K562 (cell line): Measurements from ENCODE around the gene EXOC3. TPM values are rescaled to one million over a fixed set of nuclear protein-coding genes. Genes with fewer than 3 reads are reported as not detected.

Experiments used
- ARNT ChIP-seq, 2 experiments: fragments of 450-650 bp; IDR thresholded peaks; 2 replicates each; pipeline ENCODE4 v1.6.1; 2016; ENCODE audit warnings: mild to moderate bottlenecking in 1 of 2
- EP300 ChIP-seq: IDR thresholded peaks from 2 replicates; pipeline ENCODE4 v1.6.1; 2012; ENCODE audit warnings: low read length, improper control_type of control experiment
- EP400 ChIP-seq: fragments of 450-650 bp; IDR thresholded peaks from 2 replicates; pipeline ENCODE4 v1.6.1; 2017; ENCODE audit warnings: antibody characterized with exemption, mild to moderate bottlenecking, moderate library complexity
- GABPB2 ChIP-seq: fragments of 250-450 bp; sonication (Bioruptor Pico); conservative IDR thresholded peaks from 2 replicates; pipeline ENCODE4 v1.5.1; 2021; ENCODE audit warnings: mild to moderate bottlenecking
- HDAC8 ChIP-seq: fragments of 450-650 bp; IDR thresholded peaks from 2 replicates; pipeline ENCODE4 v1.6.1; 2016; ENCODE audit warnings: mild to moderate bottlenecking, missing genetic modification characterization, moderate library complexity, missing compliant biosample characterization
- HNRNPK ChIP-seq: fragments of 200-400 bp; formaldehyde crosslinking; IDR thresholded peaks from one replicate; pipeline ENCODE4 v1.6.1; 2018; ENCODE audit warnings: mild to moderate bottlenecking, low read depth, low read length; ENCODE audit not compliant: poor library complexity, severe bottlenecking
- MTF1 ChIP-seq: fragments of 250-450 bp; sonication (Bioruptor Pico); IDR thresholded peaks from 2 replicates; pipeline ENCODE4 v1.9.0; 2021; ENCODE audit warnings: moderate library complexity, mild to moderate bottlenecking, inconsistent platforms, borderline replicate concordance
- NR4A1 ChIP-seq, 2 experiments: fragments of 250-450 bp in 1 of 2; fragments of 450-650 bp in 1 of 2; sonication (Bioruptor Pico) in 1 of 2; IDR thresholded peaks; 2 replicates each; pipeline versions ENCODE4 v1.4.0 to v1.6.1; 2016 to 2020; ENCODE audit warnings: mild to moderate bottlenecking in 2 of 2, missing compliant biosample characterization in 1 of 2, missing genetic modification characterization in 1 of 2, moderate library complexity in 1 of 2
- POLR2G ChIP-seq: fragments of 200-400 bp; formaldehyde crosslinking; IDR thresholded peaks from 2 replicates; pipeline ENCODE4 v1.6.1; 2017; ENCODE audit warnings: low read depth, mild to moderate bottlenecking, antibody characterized with exemption, low read length, moderate library complexity
- RAD51 ChIP-seq: fragments of 450-650 bp; IDR thresholded peaks from 2 replicates; pipeline ENCODE4 v1.7.1; 2016; ENCODE audit warnings: low read depth, mild to moderate bottlenecking, borderline replicate concordance
- RBM22 ChIP-seq: fragments of 200-400 bp; formaldehyde crosslinking; IDR thresholded peaks from 2 replicates; pipeline ENCODE4 v1.6.1; 2018; ENCODE audit warnings: low read length, low read depth; ENCODE audit not compliant: poor library complexity, severe bottlenecking
- RHOXF2B ChIP-seq: fragments of 250-450 bp; sonication (Bioruptor Pico); conservative IDR thresholded peaks from 2 replicates; pipeline ENCODE4 v1.5.1; 2021
- RNF2 ChIP-seq: sonication (generic); IDR thresholded peaks from 2 replicates; pipeline ENCODE4 v1.6.1; 2016
- SMAD2 ChIP-seq: fragments of 150-350 bp; IDR thresholded peaks from 2 replicates; pipeline ENCODE4 v1.6.1; 2014; ENCODE audit warnings: low read depth, mild to moderate bottlenecking, low read length
- TCF7 ChIP-seq: sonication (generic); IDR thresholded peaks from 2 replicates; pipeline ENCODE4 v1.6.1; 2016; ENCODE audit warnings: antibody characterized with exemption, borderline replicate concordance
- ZBTB1 ChIP-seq: sonication (generic); formaldehyde crosslinking; IDR thresholded peaks from 2 replicates; pipeline ENCODE4 v1.8.1; 2023; ENCODE audit warnings: missing genetic modification reagents, low read depth, mild to moderate bottlenecking, borderline replicate concordance
- ZNF41 ChIP-seq: fragments of 250-450 bp; sonication (Bioruptor Pico); conservative IDR thresholded peaks from 2 replicates; pipeline ENCODE4 v1.4.0; 2020; ENCODE audit warnings: mild to moderate bottlenecking
- polyA plus RNA-seq, 8 experiments: library from polyadenylated mRNA; depleted of rRNA in 4 of 8; stranded (reverse) in 5 of 8; unstranded in 3 of 8; fragments of >200 nt; fragmentation: Nextera tagmentation in 2 of 8; fragmentation: Illumina TruSeq in 1 of 8; extraction: Ambion mirVana in 2 of 8; extraction: Trizol in 1 of 8; gene quantifications; 2 replicates each; pipeline versions ENCODE4 v1.2.1 to v1.2.3, GENCODE V29; 2011 to 2014; ENCODE audit warnings: inconsistent platforms in 1 of 8, missing spikeins in 1 of 8
- total RNA-seq, 7 experiments: library from RNA; depleted of rRNA in 6 of 7; stranded (reverse); fragments of >200 nt in 6 of 7; fragmentation: Illumina TruSeq in 2 of 7; extraction: Trizol in 2 of 7; gene quantifications; 2 replicates each; pipeline versions ENCODE4 v1.2.1 to v1.2.3, GENCODE V29; 2011 to 2021; ENCODE audit warnings: low replicate concordance in 1 of 7
- TF ChIP-seq, protein P1 (sequence below): fragments of 250-450 bp; sonication (Bioruptor Pico); IDR thresholded peaks from 2 replicates; pipeline ENCODE4 v1.8.0; 2021; ENCODE audit warnings: mild to moderate bottlenecking, moderate library complexity
- TF ChIP-seq, protein P2 (sequence below): fragments of 250-450 bp; sonication (Bioruptor Pico); IDR thresholded peaks from 2 replicates; pipeline ENCODE4 v1.8.0; 2021; ENCODE audit warnings: moderate library complexity, mild to moderate bottlenecking, inconsistent platforms
- TF ChIP-seq, protein P3 (sequence below): sonication (generic); formaldehyde crosslinking; IDR thresholded peaks from 2 replicates; pipeline ENCODE4 v1.8.1; 2023; ENCODE audit warnings: mild to moderate bottlenecking, missing genetic modification reagents, moderate library complexity
- TF ChIP-seq, protein P4 (sequence below): fragments of 200-800 bp; sonication (Bioruptor generic); IDR thresholded peaks from 2 replicates; pipeline ENCODE4 v1.6.1; 2017; ENCODE audit warnings: missing genetic modification characterization, missing compliant biosample characterization

The EXOC3 gene
- total and polyA plus RNA-seq, 9 of the 15 experiments (the other 6 are each of a cell fraction or from before 2014, with no cell fraction given), result 1.4 to 41.9 (median 22.4) TPM

DNA sequence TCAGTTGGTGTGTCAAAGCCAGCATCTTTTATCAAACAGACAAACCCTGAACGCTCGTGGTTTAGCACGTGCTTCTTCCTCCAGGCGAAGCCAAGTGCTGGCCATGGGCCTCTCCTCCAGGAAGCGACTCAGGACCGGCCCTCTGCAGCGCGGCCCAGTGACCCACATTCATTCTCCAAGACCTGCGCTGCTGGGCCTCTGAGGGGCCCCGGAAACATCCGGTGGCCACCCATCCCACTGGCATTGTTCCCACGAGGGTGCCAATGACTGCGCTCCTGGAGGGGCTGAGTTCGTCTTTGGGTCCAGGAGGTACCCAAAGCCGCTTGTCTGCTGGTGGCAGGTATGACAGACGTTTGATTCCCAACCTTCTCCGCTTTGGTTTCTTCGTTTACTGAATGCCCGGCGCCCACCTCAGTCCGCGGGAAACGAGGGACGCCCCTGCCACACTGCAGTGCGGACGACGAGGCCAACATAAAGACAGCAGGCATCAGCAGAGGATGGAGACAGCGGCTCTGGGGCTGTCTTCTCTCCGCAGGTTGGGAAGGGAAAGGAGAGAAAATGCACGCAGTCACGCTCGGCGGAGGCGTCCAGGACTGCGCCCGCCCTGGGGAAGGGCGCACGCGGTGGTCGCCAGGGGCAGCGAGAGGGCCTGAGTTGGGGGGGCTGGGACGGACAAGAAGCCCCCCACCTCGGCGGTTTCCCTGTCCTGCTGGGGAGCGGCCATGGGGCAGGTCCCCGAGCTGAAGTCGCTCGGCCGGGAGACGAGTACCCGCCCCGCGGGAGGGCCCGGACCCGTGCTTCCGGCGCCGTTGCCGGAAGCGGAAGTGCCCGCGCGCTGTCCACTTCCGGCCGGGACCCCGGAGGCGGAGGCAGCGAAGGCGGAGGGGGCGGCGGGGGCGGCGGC is at the start of gene EXOC3 (continued):
- TF ChIP-seq, protein P1, sequence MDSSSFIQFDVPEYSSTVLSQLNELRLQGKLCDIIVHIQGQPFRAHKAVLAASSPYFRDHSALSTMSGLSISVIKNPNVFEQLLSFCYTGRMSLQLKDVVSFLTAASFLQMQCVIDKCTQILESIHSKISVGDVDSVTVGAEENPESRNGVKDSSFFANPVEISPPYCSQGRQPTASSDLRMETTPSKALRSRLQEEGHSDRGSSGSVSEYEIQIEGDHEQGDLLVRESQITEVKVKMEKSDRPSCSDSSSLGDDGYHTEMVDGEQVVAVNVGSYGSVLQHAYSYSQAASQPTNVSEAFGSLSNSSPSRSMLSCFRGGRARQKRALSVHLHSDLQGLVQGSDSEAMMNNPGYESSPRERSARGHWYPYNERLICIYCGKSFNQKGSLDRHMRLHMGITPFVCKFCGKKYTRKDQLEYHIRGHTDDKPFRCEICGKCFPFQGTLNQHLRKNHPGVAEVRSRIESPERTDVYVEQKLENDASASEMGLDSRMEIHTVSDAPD (CRISPR knock-in tag), result no peak
- TF ChIP-seq, protein P2, sequence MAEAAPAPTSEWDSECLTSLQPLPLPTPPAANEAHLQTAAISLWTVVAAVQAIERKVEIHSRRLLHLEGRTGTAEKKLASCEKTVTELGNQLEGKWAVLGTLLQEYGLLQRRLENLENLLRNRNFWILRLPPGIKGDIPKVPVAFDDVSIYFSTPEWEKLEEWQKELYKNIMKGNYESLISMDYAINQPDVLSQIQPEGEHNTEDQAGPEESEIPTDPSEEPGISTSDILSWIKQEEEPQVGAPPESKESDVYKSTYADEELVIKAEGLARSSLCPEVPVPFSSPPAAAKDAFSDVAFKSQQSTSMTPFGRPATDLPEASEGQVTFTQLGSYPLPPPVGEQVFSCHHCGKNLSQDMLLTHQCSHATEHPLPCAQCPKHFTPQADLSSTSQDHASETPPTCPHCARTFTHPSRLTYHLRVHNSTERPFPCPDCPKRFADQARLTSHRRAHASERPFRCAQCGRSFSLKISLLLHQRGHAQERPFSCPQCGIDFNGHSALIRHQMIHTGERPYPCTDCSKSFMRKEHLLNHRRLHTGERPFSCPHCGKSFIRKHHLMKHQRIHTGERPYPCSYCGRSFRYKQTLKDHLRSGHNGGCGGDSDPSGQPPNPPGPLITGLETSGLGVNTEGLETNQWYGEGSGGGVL (CRISPR knock-in tag), result no peak
- TF ChIP-seq MTF1 (CRISPR knock-in tag) (no peak), SMAD2 (no peak), POLR2G (peak; percentile 96), RAD51 (no peak), GABPB2 (CRISPR knock-in tag) (no peak), RHOXF2B (CRISPR knock-in tag) (no peak), EP400 (peak; percentile 83), ARNT (IDR thresholded peaks at IDR 0.05) (no peak), RNF2 (0 out of 2 replicates have a peak, but pooled peaks have one; percentile 16), TCF7 (no peak), NR4A1 (CRISPR knock-in tag; IDR thresholded peaks at IDR 0.05) (no peak; the same call in 1 of the 2 replicates), NR4A1 (tag; IDR thresholded peaks at IDR 0.05) (no peak), HNRNPK (no peak), RBM22 (peak; percentile 27), HDAC8 (no peak), ZNF41 (CRISPR knock-in tag) (no peak), EP300 (no peak), ZBTB1 (CRISPR knock-in tag) (no peak)
- TF ChIP-seq, protein P3, sequence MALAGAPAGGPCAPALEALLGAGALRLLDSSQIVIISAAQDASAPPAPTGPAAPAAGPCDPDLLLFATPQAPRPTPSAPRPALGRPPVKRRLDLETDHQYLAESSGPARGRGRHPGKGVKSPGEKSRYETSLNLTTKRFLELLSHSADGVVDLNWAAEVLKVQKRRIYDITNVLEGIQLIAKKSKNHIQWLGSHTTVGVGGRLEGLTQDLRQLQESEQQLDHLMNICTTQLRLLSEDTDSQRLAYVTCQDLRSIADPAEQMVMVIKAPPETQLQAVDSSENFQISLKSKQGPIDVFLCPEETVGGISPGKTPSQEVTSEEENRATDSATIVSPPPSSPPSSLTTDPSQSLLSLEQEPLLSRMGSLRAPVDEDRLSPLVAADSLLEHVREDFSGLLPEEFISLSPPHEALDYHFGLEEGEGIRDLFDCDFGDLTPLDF (CRISPR knock-in tag), result 0 out of 2 replicates have a peak, but pooled peaks have one; percentile 43
- TF ChIP-seq, protein P4, sequence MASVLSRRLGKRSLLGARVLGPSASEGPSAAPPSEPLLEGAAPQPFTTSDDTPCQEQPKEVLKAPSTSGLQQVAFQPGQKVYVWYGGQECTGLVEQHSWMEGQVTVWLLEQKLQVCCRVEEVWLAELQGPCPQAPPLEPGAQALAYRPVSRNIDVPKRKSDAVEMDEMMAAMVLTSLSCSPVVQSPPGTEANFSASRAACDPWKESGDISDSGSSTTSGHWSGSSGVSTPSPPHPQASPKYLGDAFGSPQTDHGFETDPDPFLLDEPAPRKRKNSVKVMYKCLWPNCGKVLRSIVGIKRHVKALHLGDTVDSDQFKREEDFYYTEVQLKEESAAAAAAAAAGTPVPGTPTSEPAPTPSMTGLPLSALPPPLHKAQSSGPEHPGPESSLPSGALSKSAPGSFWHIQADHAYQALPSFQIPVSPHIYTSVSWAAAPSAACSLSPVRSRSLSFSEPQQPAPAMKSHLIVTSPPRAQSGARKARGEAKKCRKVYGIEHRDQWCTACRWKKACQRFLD (CRISPR knock-in tag), result no peak; the same call in 1 of the 2 replicates
